ENCODE data around the gene STAT4. TPM values are rescaled to one million over a fixed set of nuclear protein-coding genes. Genes with fewer than 3 reads are reported as not detected.
A peak's percentile ranks its signal among the peaks of the same experiment; 100 is the strongest.

STAT4 gene
- total RNA-seq, 1 experiment from 2014 or later: 4.3 TPM

- no peak for DNase-seq (ENCODE audit: low spot score)
Measured at GRCh38 chr2:191174442-191174841, 23.6 kb upstream of the STAT4 start.

GRCh38 chr2:191173206-191173605 lies 22.4 kb upstream of the STAT4 start:
- DNase-seq (ENCODE audit: low spot score): no peak

- DNase-seq (ENCODE audit: low spot score): peak; percentile 39
Measured at GRCh38 chr2:191171708-191172355, 21.0 kb upstream of the STAT4 start.

GRCh38 chr2:191171286-191171685 lies 20.5 kb upstream of the STAT4 start:
- DNase-seq (ENCODE audit: low spot score): no peak

GRCh38 chr2:191170773-191171172 lies 20.0 kb upstream of the STAT4 start:
- no peak for DNase-seq (ENCODE audit: low spot score)

- no peak for DNase-seq (ENCODE audit: low spot score)
Measured at GRCh38 chr2:191170301-191170636, 19.5 kb upstream of the STAT4 start.

GRCh38 chr2:191169456-191170300 lies 18.9 kb upstream of the STAT4 start:
- DNase-seq (ENCODE audit: low spot score): no peak

GRCh38 chr2:191167766-191168165 lies 17.0 kb upstream of the STAT4 start:
- DNase-seq (ENCODE audit: low spot score): peak; percentile 70

- no peak for DNase-seq (ENCODE audit: low spot score)
Measured at GRCh38 chr2:191166756-191167445, 16.1 kb upstream of the STAT4 start.

GRCh38 chr2:191166111-191166755 lies 15.4 kb upstream of the STAT4 start:
- peak; percentile 86 for DNase-seq (ENCODE audit: low spot score)

- peak; percentile 51 for DNase-seq (ENCODE audit: low spot score)
Measured at GRCh38 chr2:191165176-191165643, 14.4 kb upstream of the STAT4 start.

- DNase-seq (ENCODE audit: low spot score): no peak
Measured at GRCh38 chr2:191158747-191159146, 8.0 kb upstream of the STAT4 start.

GRCh38 chr2:191158193-191158592 lies 7.4 kb upstream of the STAT4 start:
- no peak for DNase-seq (ENCODE audit: low spot score)

GRCh38 chr2:191155608-191156071 lies 4.8 kb upstream of the STAT4 start:
- peak; percentile 44 for DNase-seq (ENCODE audit: low spot score)

- no peak for DNase-seq (ENCODE audit: low spot score)
Measured at GRCh38 chr2:191153716-191154115, 2.9 kb upstream of the STAT4 start.

- no peak for DNase-seq (ENCODE audit: low spot score)
Measured at GRCh38 chr2:191152482-191153240, 1.9 kb upstream of the STAT4 start.

GRCh38 chr2:191151331-191151730 lies 537 bp upstream of the STAT4 start:
- no peak for DNase-seq (ENCODE audit: low spot score)

- DNase-seq (ENCODE audit: low spot score): no peak
Measured at GRCh38 chr2:191150230-191150599, 579 bp downstream of the STAT4 start.

GRCh38 chr2:191149391-191149790 lies 1.4 kb downstream of the STAT4 start:
- DNase-seq (ENCODE audit: low spot score): no peak

GRCh38 chr2:191148791-191149190 lies 2.0 kb downstream of the STAT4 start:
- no peak for DNase-seq (ENCODE audit: low spot score)

GRCh38 chr2:191148281-191148680 lies 2.5 kb downstream of the STAT4 start:
- no peak for DNase-seq (ENCODE audit: low spot score)

Measured in H4 (cell line).